ENCODE data around the gene RBM39. TPM values are rescaled to one million over a fixed set of nuclear protein-coding genes. Genes with fewer than 3 reads are reported as not detected.

The RBM39 gene
- total and polyA plus RNA-seq, 11 donors, result 72.6 to 165 (median 112) TPM

DNA sequence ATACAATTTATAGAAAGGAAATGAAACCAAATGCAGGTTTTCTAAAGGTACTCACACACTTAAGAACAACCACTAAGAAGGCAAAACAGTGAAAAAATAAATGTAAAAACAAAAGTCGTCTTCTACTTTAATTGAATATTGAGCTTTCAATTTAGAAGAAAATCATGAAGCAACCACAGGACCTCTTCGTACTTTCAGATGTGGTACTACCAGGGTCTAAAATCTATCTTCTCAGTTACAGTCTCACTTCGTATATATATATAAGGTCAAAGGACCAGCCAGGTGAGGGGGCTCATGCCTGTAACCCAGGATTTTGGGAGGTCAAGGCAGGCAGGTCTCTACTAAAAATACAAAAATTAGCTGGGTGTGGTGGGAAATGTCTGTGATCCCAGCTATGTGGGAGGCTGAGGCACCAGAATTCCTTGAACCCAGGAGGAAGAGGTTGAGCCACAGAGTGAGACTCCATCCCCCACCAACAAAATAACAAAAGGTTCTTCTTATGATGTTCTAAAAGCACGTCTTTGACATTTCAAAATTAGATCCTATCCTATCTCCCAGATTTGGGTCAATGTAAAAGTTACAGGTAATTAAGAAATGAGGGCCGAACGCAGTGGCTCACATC lies 30.4 kb downstream of the RBM39 start:
- H3K27me3 ChIP-seq, result no peaks in the 10 kb centered on the region
- 70 to 78% (median 72%) methylated on average over 6 of the region's 6 CpGs for WGBS, 4 donors
- TF ChIP-seq, protein P1, sequence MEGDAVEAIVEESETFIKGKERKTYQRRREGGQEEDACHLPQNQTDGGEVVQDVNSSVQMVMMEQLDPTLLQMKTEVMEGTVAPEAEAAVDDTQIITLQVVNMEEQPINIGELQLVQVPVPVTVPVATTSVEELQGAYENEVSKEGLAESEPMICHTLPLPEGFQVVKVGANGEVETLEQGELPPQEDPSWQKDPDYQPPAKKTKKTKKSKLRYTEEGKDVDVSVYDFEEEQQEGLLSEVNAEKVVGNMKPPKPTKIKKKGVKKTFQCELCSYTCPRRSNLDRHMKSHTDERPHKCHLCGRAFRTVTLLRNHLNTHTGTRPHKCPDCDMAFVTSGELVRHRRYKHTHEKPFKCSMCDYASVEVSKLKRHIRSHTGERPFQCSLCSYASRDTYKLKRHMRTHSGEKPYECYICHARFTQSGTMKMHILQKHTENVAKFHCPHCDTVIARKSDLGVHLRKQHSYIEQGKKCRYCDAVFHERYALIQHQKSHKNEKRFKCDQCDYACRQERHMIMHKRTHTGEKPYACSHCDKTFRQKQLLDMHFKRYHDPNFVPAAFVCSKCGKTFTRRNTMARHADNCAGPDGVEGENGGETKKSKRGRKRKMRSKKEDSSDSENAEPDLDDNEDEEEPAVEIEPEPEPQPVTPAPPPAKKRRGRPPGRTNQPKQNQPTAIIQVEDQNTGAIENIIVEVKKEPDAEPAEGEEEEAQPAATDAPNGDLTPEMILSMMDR (IDR thresholded peaks at IDR 0.05), result no peak
- TF ChIP-seq POLR2A (IDR thresholded peaks at IDR 0.05), result no peak
- H3K9me3 ChIP-seq, result no peaks in the 10 kb centered on the region
- no peak for ATAC-seq
- intact Hi-C loops (cut with DNase I), result no loop called here
- no peak for DNase-seq
- no peak overlapping the region for H3K4me3 ChIP-seq
- peaks cover 0 to 100% (median 100%) of the 10 kb centered on the region in 9 donors for H3K36me3 ChIP-seq
- H3K27ac ChIP-seq, result no peak overlapping the region
- H3K4me1 ChIP-seq, result peaks cover 0 to 46% (median 30%) of the 10 kb centered on the region in 12 donors

DNA sequence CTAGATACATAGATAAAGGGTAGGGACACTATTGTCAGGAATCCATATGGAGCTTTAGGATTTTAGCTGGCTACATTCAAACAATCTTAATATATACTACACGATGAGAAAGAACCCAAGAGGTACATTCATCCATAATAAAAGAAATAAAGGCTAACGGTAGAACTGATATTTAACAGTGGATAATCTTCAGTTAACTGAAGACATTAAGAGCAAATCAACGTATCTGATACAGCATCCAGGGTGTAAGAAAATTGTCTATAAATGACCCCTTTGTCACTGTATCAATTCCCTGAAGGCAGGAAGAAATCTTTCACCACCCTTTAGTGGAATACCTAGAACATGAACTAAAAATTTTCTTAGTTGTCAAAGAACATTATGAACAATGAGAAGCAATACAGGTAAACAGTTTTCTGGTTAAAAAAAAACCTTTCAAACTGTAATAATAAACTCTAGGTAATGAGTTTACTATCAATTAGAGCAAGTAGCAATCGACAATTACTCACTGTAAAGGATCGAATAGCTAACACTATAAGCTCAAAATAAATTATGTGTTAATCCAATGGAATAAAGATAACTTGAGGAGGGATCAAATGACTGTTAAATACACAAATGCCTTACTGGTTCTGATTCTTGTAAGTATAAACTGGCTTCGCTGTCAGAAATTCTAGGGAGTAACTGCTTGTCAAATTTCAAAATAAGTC lies 31.0 kb downstream of the RBM39 start:
- Histone ChIP-seq H3K27me3 (no peaks in the 10 kb centered on the region), H3K36me3 (peaks cover 0 to 100% (median 100%) of the 10 kb centered on the region in 9 donors), H3K4me1 (peaks cover 0 to 46% (median 30%) of the 10 kb centered on the region in 12 donors), H3K27ac (no peak overlapping the region), H3K9me3 (no peaks in the 10 kb centered on the region), H3K4me3 (no peak overlapping the region)
- no peak for DNase-seq
- no peak for ATAC-seq
- intact Hi-C loops (cut with DNase I), result no loop called here
- no peak for TF ChIP-seq POLR2A (IDR thresholded peaks at IDR 0.05)
- TF ChIP-seq, protein P1 (IDR thresholded peaks at IDR 0.05), result no peak
- WGBS, 4 donors, result 56 to 60% (median 58%) methylated on average over 6 of the region's 6 CpGs

DNA sequence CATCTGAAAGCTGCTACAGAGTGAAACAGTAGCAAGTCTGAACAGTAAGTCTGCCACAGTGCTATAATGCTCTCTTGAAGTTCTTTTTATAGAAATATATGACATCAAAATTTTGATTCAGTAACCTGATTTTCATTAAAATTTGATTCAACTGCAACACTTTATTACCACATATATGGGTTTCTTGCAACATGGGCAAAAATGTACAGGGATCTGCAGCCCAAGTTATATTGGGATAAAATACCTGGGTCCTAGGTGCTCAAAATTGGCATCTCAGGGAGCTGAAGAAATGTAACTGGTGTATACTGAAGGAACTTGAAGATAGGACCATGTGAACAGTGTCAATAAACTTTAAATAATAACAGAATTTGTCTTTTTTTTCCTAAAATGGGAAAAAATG lies 32.0 kb downstream of the RBM39 start:
- DNase-seq (no peak), ATAC-seq (no peak)
- Histone ChIP-seq H3K36me3 (peaks cover 0 to 100% (median 100%) of the 10 kb centered on the region in 9 donors), H3K4me1 (peaks cover 0 to 46% (median 30%) of the 10 kb centered on the region in 12 donors), H3K27ac (no peak overlapping the region), H3K9me3 (no peaks in the 10 kb centered on the region), H3K4me3 (no peak overlapping the region), H3K27me3 (no peaks in the 10 kb centered on the region)
- intact Hi-C loops (cut with DNase I), result no loop called here
- TF ChIP-seq, protein P1 (IDR thresholded peaks at IDR 0.05), result no peak
- no peak for TF ChIP-seq POLR2A (IDR thresholded peaks at IDR 0.05)

DNA sequence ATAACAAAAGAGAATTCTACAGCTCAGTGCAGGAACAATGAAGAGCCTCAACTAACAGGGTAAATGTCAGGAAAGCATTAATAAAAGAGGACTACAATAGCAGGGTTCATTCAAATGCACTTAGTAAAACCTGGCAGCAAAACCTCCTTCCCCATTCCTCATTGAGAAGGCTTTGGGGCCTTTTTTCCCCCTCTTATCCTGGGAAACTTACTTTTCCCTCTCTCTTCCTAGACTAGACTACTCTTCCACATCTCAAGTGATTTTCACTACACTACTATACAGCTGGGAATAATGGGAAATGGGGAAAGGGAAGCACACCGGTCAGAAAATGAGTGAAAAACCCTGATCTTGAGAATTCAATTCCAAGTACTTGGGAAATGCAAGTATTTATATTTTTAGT lies 32.8 kb downstream of the RBM39 start:
- WGBS, 4 donors, result 76 to 84% (median 79%) methylated on average over 1 of the region's 1 CpG
- H3K9me3 ChIP-seq, result no peaks in the 10 kb centered on the region
- TF ChIP-seq POLR2A (IDR thresholded peaks at IDR 0.05), result no peak
- no peaks in the 10 kb centered on the region for H3K27me3 ChIP-seq
- no peak overlapping the region for H3K4me3 ChIP-seq
- DNase-seq, result no peak
- ATAC-seq, result no peak
- no peak overlapping the region for H3K27ac ChIP-seq
- peaks cover 0 to 42% (median 30%) of the 10 kb centered on the region in 12 donors for H3K4me1 ChIP-seq
- intact Hi-C loops (cut with DNase I), result loop anchor here in 2 of 10 donors (2.0 to 10.0 kb wide), 2 partner anchors 26 to 176 kb away; no protein-coding TSS in a partner anchor
- peaks cover 0 to 100% (median 100%) of the 10 kb centered on the region in 9 donors for H3K36me3 ChIP-seq
